Measurements from ENCODE around the gene CREB3L4.

- TF ChIP-seq POLR2A (IDR thresholded peaks at IDR 0.05; ENCODE audit: low read length) (no peak), GATA1 (IDR thresholded peaks at IDR 0.05; ENCODE audit: low read depth, low read length) (no peak)
These were observed 6.3 kb upstream of the CREB3L4 start for GRCh38 chr1:153961421-153961820.

Data from erythroblast (primary cell).